IPS DF 4.7 (cell line): ENCODE results near the gene DNM1L.
"Not testable (repeated sequence)": the region's sequence is repeated elsewhere in the genome, so short reads cannot be mapped to it uniquely, and the experiment has no call there.

Experiments used
- DNase-seq: peaks from one replicate; pipeline ENCODE4 v3.0.0-alpha.2; 2013; ENCODE audit warnings: low spot score; ENCODE audit errors: extremely low read depth

Gene DNM1L

GRCh38 chr12:32697445-32697844 lies 18.3 kb downstream of the DNM1L start:
- DNase-seq, result no peak

- no peak for DNase-seq
Observed at GRCh38 chr12:32698285-32698684, 19.2 kb downstream of the DNM1L start.

- DNase-seq, result not testable (repeated sequence)
Observed at GRCh38 chr12:32699437-32699836, 20.3 kb downstream of the DNM1L start.

GRCh38 chr12:32702473-32702872 lies 23.4 kb downstream of the DNM1L start:
- DNase-seq, result no peak

GRCh38 chr12:32702946-32703345 lies 23.8 kb downstream of the DNM1L start:
- no peak for DNase-seq

GRCh38 chr12:32705783-32706182 lies 26.7 kb downstream of the DNM1L start:
- no peak for DNase-seq

GRCh38 chr12:32706335-32707024 lies 27.4 kb downstream of the DNM1L start:
- no peak for DNase-seq

- no peak for DNase-seq
Observed at GRCh38 chr12:32708926-32709325, 29.8 kb downstream of the DNM1L start.

GRCh38 chr12:32714772-32715171 lies 35.7 kb downstream of the DNM1L start:
- DNase-seq, result no peak

- DNase-seq, result no peak
Observed at GRCh38 chr12:32718926-32719325, 39.8 kb downstream of the DNM1L start.

- not testable (repeated sequence) for DNase-seq
Observed at GRCh38 chr12:32725308-32725707, 46.2 kb downstream of the DNM1L start.

- no peak for DNase-seq
Observed at GRCh38 chr12:32726286-32726685, 47.2 kb downstream of the DNM1L start.

GRCh38 chr12:32727237-32727636 lies 48.1 kb downstream of the DNM1L start:
- no peak for DNase-seq

GRCh38 chr12:32734952-32735351 lies 55.9 kb downstream of the DNM1L start:
- no peak for DNase-seq

- DNase-seq, result no peak
Observed at GRCh38 chr12:32736445-32736844, 57.3 kb downstream of the DNM1L start.

GRCh38 chr12:32737715-32738114 lies 58.6 kb downstream of the DNM1L start:
- no peak for DNase-seq

GRCh38 chr12:32739279-32739678 lies 60.2 kb downstream of the DNM1L start:
- DNase-seq, result no peak

GRCh38 chr12:32742133-32742532 lies 63.0 kb downstream of the DNM1L start:
- no peak for DNase-seq

GRCh38 chr12:32743264-32743663 lies 64.2 kb downstream of the DNM1L start:
- no peak for DNase-seq

- DNase-seq, result no peak
Observed at GRCh38 chr12:32753605-32754004, 74.5 kb downstream of the DNM1L start.

- no peak for DNase-seq
Observed at GRCh38 chr12:32754111-32754510, 75.0 kb downstream of the DNM1L start.

- DNase-seq, result peak; percentile 66
Observed at GRCh38 chr12:32755051-32755653, 76.1 kb downstream of the DNM1L start.
